Body of pancreas (tissue), 4 donors: ENCODE data around the gene APOA1. TPM values are rescaled to one million over a fixed set of nuclear protein-coding genes. Genes with fewer than 3 reads are reported as not detected.

ENCODE experiments used
- ATAC-seq: fragments of 150-250 bp; one replicate; pipeline ENCODE4 v1.9.1; 2016
- DNase-seq, 4 donors: peaks; one replicate each; pipeline ENCODE4 v3.0.0-alpha.2; 2019
- H3K27ac ChIP-seq, 4 donors: fragments of 200-600 bp; sonication (generic); 1 replicate in 3 of 4; 2 replicates in 1 of 4; pipeline versions ENCODE4 v1.5.1 to v1.6.1; 2016 to 2019; ENCODE audit warnings: mild to moderate bottlenecking in 1 of 4, mixed read lengths in 1 of 4, moderate library complexity in 1 of 4
- H3K27me3 ChIP-seq, 2 donors: fragments of 200-600 bp; sonication (generic); one replicate each; pipeline ENCODE4 v1.6.0; 2016; ENCODE audit warnings: mild to moderate bottlenecking in 1 of 2
- H3K36me3 ChIP-seq, 2 donors: fragments of 200-600 bp; sonication (generic); replicated peaks in 1 of 2; 2 replicates each; pipeline ENCODE4 v1.5.1; 2016; ENCODE audit warnings: low read depth in 2 of 2; ENCODE audit not compliant: insufficient read depth in 1 of 2
- H3K4me1 ChIP-seq: fragments of 200-600 bp; sonication (generic); one replicate; pipeline ENCODE4 v1.6.0; 2016
- H3K4me3 ChIP-seq, 2 donors: fragments of 200-600 bp; sonication (generic); 1 replicate in 1 of 2; 2 replicates in 1 of 2; pipeline ENCODE4 v1.5.1; 2016 to 2019
- H3K9me3 ChIP-seq, 3 donors: fragments of 200-600 bp; sonication (generic); 1 replicate in 2 of 3; 2 replicates in 1 of 3; pipeline ENCODE4 v1.5.1; 2016
- POLR2A ChIP-seq, 3 donors: fragments of 450-650 bp; IDR thresholded peaks; one replicate each; pipeline ENCODE4 v1.6.1; 2016; ENCODE audit warnings: antibody characterized with exemption in 3 of 3, mild to moderate bottlenecking in 2 of 3
- WGBS, 2 donors: methylation state at CpG; one replicate each; pipeline ENCODE4 v1.1.5; 2017; 5-methylcytosine and 5-hydroxymethylcytosine counted together
- intact Hi-C: fragments of 100-400 bp; cut with DNase I; formaldehyde crosslinking; loops from one replicate; pipeline ENCODE4 v1.15.1; 2023
- total RNA-seq, 2 donors: library from RNA; depleted of rRNA; stranded (reverse); fragments of >200 nt; gene quantifications; one replicate each; pipeline ENCODE4 v1.1.0, GENCODE V29; 2016
- TF ChIP-seq, protein P1 (sequence below), 7 experiments: fragments of 450-650 bp in 4 of 7; fragments of 200-600 bp in 3 of 7; sonication (generic) in 3 of 7; IDR thresholded peaks; one replicate each; pipeline ENCODE4 v1.5.1; 2016 to 2019; ENCODE audit warnings: antibody characterized with exemption in 7 of 7

APOA1 gene
- total RNA-seq, 2 donors from 2014 or later, result 1.0 to 16.8 TPM

DNA sequence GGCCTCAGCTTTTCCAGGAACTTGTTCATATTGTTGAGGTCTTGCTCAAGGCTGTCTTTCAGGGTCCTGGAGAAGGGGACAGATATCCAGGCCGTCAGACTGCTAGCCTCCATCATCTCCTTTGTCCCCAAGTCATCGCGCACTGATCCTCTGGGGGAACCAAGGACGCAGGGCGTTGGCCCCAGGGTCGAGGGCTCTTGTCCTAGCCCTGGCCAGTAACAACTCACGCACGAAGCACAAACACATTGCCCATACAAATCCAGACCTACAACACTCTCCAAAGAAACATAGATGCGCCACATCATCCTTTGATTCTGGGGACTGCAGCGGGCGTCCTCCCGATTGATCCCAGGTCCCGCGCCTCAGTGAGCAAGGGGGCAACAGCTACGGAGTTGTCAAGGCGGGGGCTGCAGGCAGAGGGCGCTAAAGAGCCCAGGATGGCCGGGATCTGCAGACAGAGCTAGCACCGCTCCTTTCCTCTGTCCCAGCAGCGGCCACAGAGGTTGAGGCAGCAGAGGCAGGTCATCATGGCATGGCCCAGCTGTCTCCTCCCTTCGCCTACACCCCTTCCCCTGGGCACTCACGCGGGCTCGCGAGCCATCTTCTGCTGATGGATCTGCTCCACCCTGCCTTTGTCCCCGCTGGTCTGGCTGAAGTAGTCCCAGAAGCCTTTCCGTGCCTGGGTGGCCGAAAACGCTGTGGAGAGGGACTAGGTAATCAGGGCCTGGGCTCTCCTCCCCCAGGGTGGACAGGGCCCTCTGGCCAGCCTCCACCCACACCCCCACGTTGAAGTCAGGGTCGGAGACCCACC is 46.2 kb downstream of the APOA1 start:
- H3K36me3 ChIP-seq, result no peaks in the 10 kb centered on the region
- TF ChIP-seq, protein P1, sequence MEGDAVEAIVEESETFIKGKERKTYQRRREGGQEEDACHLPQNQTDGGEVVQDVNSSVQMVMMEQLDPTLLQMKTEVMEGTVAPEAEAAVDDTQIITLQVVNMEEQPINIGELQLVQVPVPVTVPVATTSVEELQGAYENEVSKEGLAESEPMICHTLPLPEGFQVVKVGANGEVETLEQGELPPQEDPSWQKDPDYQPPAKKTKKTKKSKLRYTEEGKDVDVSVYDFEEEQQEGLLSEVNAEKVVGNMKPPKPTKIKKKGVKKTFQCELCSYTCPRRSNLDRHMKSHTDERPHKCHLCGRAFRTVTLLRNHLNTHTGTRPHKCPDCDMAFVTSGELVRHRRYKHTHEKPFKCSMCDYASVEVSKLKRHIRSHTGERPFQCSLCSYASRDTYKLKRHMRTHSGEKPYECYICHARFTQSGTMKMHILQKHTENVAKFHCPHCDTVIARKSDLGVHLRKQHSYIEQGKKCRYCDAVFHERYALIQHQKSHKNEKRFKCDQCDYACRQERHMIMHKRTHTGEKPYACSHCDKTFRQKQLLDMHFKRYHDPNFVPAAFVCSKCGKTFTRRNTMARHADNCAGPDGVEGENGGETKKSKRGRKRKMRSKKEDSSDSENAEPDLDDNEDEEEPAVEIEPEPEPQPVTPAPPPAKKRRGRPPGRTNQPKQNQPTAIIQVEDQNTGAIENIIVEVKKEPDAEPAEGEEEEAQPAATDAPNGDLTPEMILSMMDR (IDR thresholded peaks at IDR 0.05), result peak; percentile 80 to 95 (median 90)
- TF ChIP-seq POLR2A (IDR thresholded peaks at IDR 0.05), result no peak
- H3K27me3 ChIP-seq, result no peaks in the 10 kb centered on the region
- no peaks in the 10 kb centered on the region for H3K9me3 ChIP-seq
- ATAC-seq (peak; percentile 69), DNase-seq (peak; percentile 80 to 84 (median 82))
- intact Hi-C loops, result loop anchor here (5.0 to 10.0 kb wide), 2 partner anchors 46 to 314 kb away; partner anchors contain the start of gene APOA1
- H3K4me1 ChIP-seq, result peaks cover 45% of the 10 kb centered on the region
- H3K4me3 ChIP-seq, result no peak overlapping the region
- no peak overlapping the region for H3K27ac ChIP-seq
- 22% methylated on average over 19 to 31 of the region's 31 CpGs for WGBS, 2 donors

DNA sequence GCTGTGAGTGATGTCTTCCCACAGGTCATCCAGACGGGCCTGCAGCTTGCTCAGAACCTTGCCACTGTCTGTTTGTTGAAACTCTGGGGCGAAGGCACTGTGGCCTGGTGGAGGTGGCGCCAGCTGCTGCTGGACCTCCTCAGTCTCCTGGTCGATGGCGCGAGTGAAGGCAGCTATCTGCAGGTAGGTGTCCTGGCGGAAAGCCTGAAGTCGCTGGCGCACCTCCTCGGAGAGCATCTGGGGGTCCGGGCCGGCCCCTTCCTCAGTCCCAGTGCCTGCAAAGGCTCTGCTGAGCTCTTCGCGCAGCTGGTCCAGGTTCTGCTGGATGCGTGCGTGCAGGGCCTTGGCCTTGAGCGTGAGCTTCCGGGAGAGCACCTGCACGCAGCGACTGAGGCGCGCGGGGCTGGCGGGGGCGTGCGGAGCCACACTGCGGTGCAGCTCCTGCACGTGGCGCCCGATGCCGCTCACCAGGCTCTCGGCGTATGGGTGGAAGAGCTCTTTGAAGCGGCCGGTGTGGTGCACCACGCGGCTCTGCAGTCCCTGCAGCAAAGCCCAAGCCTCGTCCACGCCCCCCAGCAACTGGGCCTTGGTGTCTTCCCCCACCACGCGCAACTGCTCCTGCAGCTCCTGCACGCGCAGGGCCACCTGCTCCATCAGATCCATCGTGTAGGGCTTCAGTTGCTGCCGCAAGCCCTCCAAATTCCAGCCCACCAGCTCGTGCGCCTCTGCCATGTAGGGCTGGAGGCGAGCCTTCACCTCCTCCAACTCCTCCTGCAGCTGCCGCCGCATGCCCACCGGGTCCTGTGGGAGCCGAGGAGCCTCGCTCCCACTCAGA is 47.0 kb downstream of the APOA1 start:
- no peak overlapping the region for H3K27ac ChIP-seq
- DNase-seq (no peak), ATAC-seq (no peak)
- peaks cover 0 to 3% of the 10 kb centered on the region in 2 donors for H3K36me3 ChIP-seq
- 64 to 74% methylated on average over 19 to 43 of the region's 53 CpGs for WGBS, 2 donors
- intact Hi-C loops, result loop anchor here (5.0 to 10.0 kb wide), 2 partner anchors 47 to 314 kb away; partner anchors contain the start of gene APOA1
- no peaks in the 10 kb centered on the region for H3K9me3 ChIP-seq
- peaks cover 48% of the 10 kb centered on the region for H3K4me1 ChIP-seq
- H3K4me3 ChIP-seq, result no peak overlapping the region
- no peaks in the 10 kb centered on the region for H3K27me3 ChIP-seq
- TF ChIP-seq POLR2A (IDR thresholded peaks at IDR 0.05), result no peak
- TF ChIP-seq, protein P1 (IDR thresholded peaks at IDR 0.05), result no peak

DNA sequence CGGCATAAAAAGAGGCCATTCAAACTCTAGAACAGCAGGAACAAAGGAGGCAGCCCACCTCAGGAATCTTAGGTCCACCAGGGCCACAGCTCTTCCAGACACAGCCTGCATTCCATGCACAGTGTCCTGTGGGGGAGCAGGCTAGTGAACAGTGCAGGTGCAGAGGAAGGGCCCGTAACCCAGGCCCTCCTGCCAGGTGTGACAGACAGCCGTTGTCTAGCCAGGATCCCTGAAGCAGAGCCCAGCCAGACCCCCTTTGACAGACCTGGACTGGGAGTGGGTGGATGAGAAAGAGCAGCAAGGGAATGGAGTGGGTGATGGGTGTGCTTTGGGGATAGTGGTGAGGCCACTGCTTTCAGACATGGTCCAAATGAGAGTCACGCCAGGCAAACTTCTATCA is 48.4 kb downstream of the APOA1 start:
- WGBS, 2 donors, result 70 to 73% methylated on average over 4 of the region's 4 CpGs
- Histone ChIP-seq H3K36me3 (peaks cover 0 to 13% of the 10 kb centered on the region in 2 donors), H3K4me1 (peaks cover 48% of the 10 kb centered on the region), H3K4me3 (no peak overlapping the region), H3K27ac (no peak overlapping the region), H3K9me3 (no peaks in the 10 kb centered on the region), H3K27me3 (no peaks in the 10 kb centered on the region)
- intact Hi-C loops, result no loop called here
- TF ChIP-seq, protein P1 (IDR thresholded peaks at IDR 0.05), result no peak
- no peak for TF ChIP-seq POLR2A (IDR thresholded peaks at IDR 0.05)
- ATAC-seq, result no peak
- no peak for DNase-seq

DNA sequence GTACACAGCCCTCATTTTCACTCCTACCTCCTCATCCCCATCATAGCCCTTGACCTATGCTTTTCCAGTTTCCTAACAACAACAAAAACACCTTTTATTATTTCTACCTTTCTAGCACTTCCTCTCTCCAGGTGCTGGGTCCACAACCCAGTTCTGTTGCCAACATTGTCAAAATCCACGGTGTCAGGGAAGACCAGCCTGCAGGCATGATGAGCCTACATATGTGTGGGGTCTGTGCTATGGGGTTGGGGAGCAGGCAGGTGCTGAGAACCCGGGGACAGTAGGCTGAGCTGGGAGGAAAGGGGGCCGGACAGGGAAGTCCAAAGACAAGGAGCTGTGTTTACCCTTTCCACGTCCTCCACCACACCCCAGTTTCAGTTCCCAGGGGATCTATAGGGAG is 48.9 kb downstream of the APOA1 start:
- intact Hi-C loops, result no loop called here
- DNase-seq (no peak), ATAC-seq (no peak)
- H3K4me3 ChIP-seq, result no peak overlapping the region
- H3K36me3 ChIP-seq, result peaks cover 0 to 13% of the 10 kb centered on the region in 2 donors
- TF ChIP-seq POLR2A (IDR thresholded peaks at IDR 0.05), result no peak
- TF ChIP-seq, protein P1 (IDR thresholded peaks at IDR 0.05), result no peak
- peaks cover 48% of the 10 kb centered on the region for H3K4me1 ChIP-seq
- H3K27me3 ChIP-seq, result no peaks in the 10 kb centered on the region
- H3K9me3 ChIP-seq, result no peaks in the 10 kb centered on the region
- 48 to 53% methylated on average over 4 of the region's 4 CpGs for WGBS, 2 donors
- H3K27ac ChIP-seq, result peak overlapping the region; percentile 59 to 86 (median 76)
